CD4-positive, CD25-positive, alpha-beta regulatory T cell (primary cell): ENCODE measurements around the gene GSTCD. TPM values are rescaled to one million over a fixed set of nuclear protein-coding genes. Genes with fewer than 3 reads are reported as not detected.
"Not testable (repeated sequence)": the region's sequence is repeated elsewhere in the genome, so short reads cannot be mapped to it uniquely, and the experiment has no call there.

ENCODE experiments used
- ATAC-seq, 2 donors: fragments of 150-1000 bp; cut with Tn5 transposase; one replicate each; pipeline ENCODE4 v1.10.0; 2021; ENCODE audit warnings: low read depth in 2 of 2, moderate number of reproducible peaks in 2 of 2, moderate library complexity in 1 of 2
- DNase-seq, 3 donors: peaks; one replicate each; pipeline versions ENCODE4 v3.0.0 to v3.0.0-alpha.2; 2012 to 2022; ENCODE audit warnings: mixed read lengths in 1 of 3
- H3K27ac ChIP-seq: one replicate; pipeline ENCODE4 v1.7.0; 2013; ENCODE audit warnings: mild to moderate bottlenecking, low read length; ENCODE audit not compliant: insufficient read depth, poor library complexity, severe bottlenecking
- H3K27me3 ChIP-seq: one replicate; pipeline ENCODE4 v1.7.0; 2013; ENCODE audit warnings: low read length; ENCODE audit not compliant: control insufficient read depth, insufficient read depth
- H3K36me3 ChIP-seq: one replicate; pipeline ENCODE4 v1.7.0; 2013; ENCODE audit warnings: mild to moderate bottlenecking, low read length, moderate library complexity; ENCODE audit not compliant: control insufficient read depth, insufficient read depth
- H3K4me1 ChIP-seq: 2 replicates; pipeline ENCODE4 v1.7.0; 2013; ENCODE audit warnings: mild to moderate bottlenecking, low read length; ENCODE audit not compliant: insufficient read depth, control insufficient read depth, poor library complexity, severe bottlenecking
- H3K4me3 ChIP-seq: one replicate; pipeline ENCODE4 v1.7.0; 2013; ENCODE audit warnings: low read depth, mild to moderate bottlenecking, low read length, moderate library complexity
- H3K9me3 ChIP-seq, 2 experiments: 1 replicate in 1 of 2; 2 replicates in 1 of 2; pipeline ENCODE4 v1.7.0; 2013; ENCODE audit warnings: low read length in 2 of 2, mild to moderate bottlenecking in 1 of 2, moderate library complexity in 1 of 2; ENCODE audit not compliant: control insufficient read depth in 2 of 2
- H3K27ac Mint-ChIP-seq, 3 donors: one replicate each; pipeline ENCODE4 v1.8.0; 2020 to 2022; ENCODE audit warnings: mild to moderate bottlenecking in 3 of 3, mixed read lengths in 3 of 3, moderate library complexity in 2 of 3
- H3K27me3 Mint-ChIP-seq: one replicate; pipeline ENCODE4 v1.8.0; 2022; ENCODE audit warnings: mild to moderate bottlenecking, mixed read lengths
- H3K36me3 Mint-ChIP-seq: one replicate; pipeline ENCODE4 v1.8.0; 2020; ENCODE audit warnings: mixed read lengths
- H3K4me1 Mint-ChIP-seq, 4 donors: one replicate each; pipeline ENCODE4 v1.8.0; 2020 to 2022; ENCODE audit warnings: mixed read lengths in 4 of 4, mild to moderate bottlenecking in 1 of 4
- H3K4me3 Mint-ChIP-seq, 4 donors: one replicate each; pipeline ENCODE4 v1.8.0; 2020 to 2022; ENCODE audit warnings: mild to moderate bottlenecking in 4 of 4, mixed read lengths in 4 of 4, moderate library complexity in 3 of 4
- H3K9me3 Mint-ChIP-seq, 7 donors: one replicate each; pipeline ENCODE4 v1.8.0; 2020 to 2022; ENCODE audit warnings: mixed read lengths in 7 of 7, mild to moderate bottlenecking in 3 of 7, moderate library complexity in 2 of 7
- polyA plus RNA-seq, 4 donors: library from polyadenylated mRNA; unstranded; fragments of 300-500 nt; fragmentation: Illumina TruSeq; gene quantifications; one replicate each; pipeline ENCODE4 v1.2.3, GENCODE V29; 2021
- total RNA-seq: library from RNA; stranded (reverse); gene quantifications from one replicate; pipeline ENCODE4 v1.2.3, GENCODE V29; 2022

Gene GSTCD
- total and polyA plus RNA-seq, 5 donors from 2014 or later, result 1.6 to 4.4 (median 2.5) TPM

GRCh38 chr4:105755375-105755774 lies 46.8 kb downstream of the GSTCD start:
- no peaks in the 10 kb centered on the region for H3K9me3 ChIP-seq
- ATAC-seq (no peak), DNase-seq (no peak)
- H3K27ac ChIP-seq, result no peak overlapping the region
- no peaks in the 10 kb centered on the region for H3K27me3 ChIP-seq
- no peaks in the 10 kb centered on the region for H3K4me1 ChIP-seq
- no peaks in the 10 kb centered on the region for H3K36me3 ChIP-seq
- H3K4me1 Mint-ChIP-seq, result peaks cover 0 to 10% (median 0%) of the 10 kb centered on the region in 4 donors
- peaks cover 6% of the 10 kb centered on the region for H3K36me3 Mint-ChIP-seq
- H3K4me3 Mint-ChIP-seq, result no peak overlapping the region
- no peak overlapping the region for H3K27ac Mint-ChIP-seq
- no peaks in the 10 kb centered on the region for H3K27me3 Mint-ChIP-seq
- H3K9me3 Mint-ChIP-seq, result no peaks in the 10 kb centered on the region
- H3K4me3 ChIP-seq, result no peak overlapping the region

- no peaks in the 10 kb centered on the region for H3K27me3 Mint-ChIP-seq
- ATAC-seq (no peak), DNase-seq (no peak)
- no peaks in the 10 kb centered on the region for H3K9me3 ChIP-seq
- no peaks in the 10 kb centered on the region for H3K36me3 ChIP-seq
- no peak overlapping the region for H3K27ac Mint-ChIP-seq
- H3K4me3 ChIP-seq, result no peak overlapping the region
- no peak overlapping the region for H3K27ac ChIP-seq
- H3K4me1 Mint-ChIP-seq, result peaks cover 0 to 4% (median 0%) of the 10 kb centered on the region in 4 donors
- H3K36me3 Mint-ChIP-seq, result peaks cover 6% of the 10 kb centered on the region
- H3K4me3 Mint-ChIP-seq, result no peak overlapping the region
- H3K27me3 ChIP-seq, result no peaks in the 10 kb centered on the region
- no peaks in the 10 kb centered on the region for H3K4me1 ChIP-seq
- no peaks in the 10 kb centered on the region for H3K9me3 Mint-ChIP-seq
Observed at GRCh38 chr4:105758958-105759357, 50.4 kb downstream of the GSTCD start.

DNA sequence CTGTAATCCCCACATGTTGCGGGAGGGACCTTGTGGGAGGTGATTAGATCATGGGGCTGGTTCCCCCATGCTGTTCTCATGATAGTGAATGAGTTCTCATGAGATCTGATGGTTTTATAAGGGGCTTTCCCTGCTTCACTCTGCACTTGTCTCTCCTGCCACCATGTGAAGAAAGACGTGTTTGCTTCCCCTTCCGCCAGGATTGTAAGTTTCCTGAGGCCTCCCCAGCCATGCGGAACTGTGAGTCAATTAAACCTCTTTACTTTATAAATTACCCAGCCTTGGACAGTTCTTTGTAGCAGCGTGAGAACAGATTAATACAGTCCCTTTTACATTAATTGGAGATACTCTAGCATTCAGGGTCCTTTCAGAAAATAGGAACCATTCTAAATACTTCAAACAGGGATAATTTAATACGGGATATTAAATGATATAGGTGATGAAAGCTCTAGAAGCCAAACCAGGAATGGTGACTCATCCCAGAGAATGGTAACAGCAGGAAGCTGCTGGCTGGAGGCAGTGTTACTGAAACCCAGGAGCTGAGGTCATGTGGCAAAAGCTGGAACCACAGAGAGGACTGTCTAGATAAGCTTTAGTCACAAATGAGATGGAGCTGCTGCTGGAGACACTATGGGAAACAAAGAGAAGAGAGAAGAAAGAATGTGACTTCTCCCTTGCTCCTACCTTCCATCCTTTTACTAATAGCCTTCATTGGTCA lies 57.3 kb downstream of the GSTCD start:
- DNase-seq, result no peak
- H3K4me1 Mint-ChIP-seq, result no peaks in the 10 kb centered on the region

DNA sequence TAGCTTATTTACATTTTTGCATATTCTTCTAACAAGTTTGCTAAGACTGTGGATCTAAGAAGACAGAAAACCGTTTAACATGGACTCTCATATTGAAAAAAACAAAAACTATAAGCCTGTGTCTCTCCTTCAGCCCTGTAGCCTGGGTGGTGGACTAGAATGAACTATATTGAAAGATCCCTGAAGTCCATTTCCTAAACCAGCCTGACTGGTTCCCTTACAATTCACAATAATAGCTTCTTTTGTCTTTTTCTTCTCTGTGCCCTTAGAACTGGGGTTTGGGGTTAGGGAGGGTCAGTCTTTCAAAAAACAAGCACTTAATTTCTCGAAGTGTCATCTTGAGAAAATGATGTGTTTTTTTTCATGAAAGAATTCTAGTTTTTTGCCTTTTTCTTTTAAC lies 59.0 kb downstream of the GSTCD start:
- Mint-ChIP-seq H3K4me3 (no peak overlapping the region), H3K4me1 (no peaks in the 10 kb centered on the region), H3K27me3 (no peaks in the 10 kb centered on the region), H3K36me3 (no peaks in the 10 kb centered on the region), H3K9me3 (peaks cover 0 to 7% (median 2%) of the 10 kb centered on the region in 7 donors), H3K27ac (no peak overlapping the region)
- ATAC-seq (no peak), DNase-seq (no peak)
- no peaks in the 10 kb centered on the region for H3K27me3 ChIP-seq
- no peaks in the 10 kb centered on the region for H3K4me1 ChIP-seq
- H3K4me3 ChIP-seq, result no peak overlapping the region
- no peak overlapping the region for H3K27ac ChIP-seq
- no peaks in the 10 kb centered on the region for H3K36me3 ChIP-seq
- H3K9me3 ChIP-seq, result no peaks in the 10 kb centered on the region

More for the DNA sequence above, 57.3 kb downstream of the GSTCD start:
- H3K27me3 Mint-ChIP-seq, result no peaks in the 10 kb centered on the region
- H3K4me3 ChIP-seq, result no peak overlapping the region
- no peak overlapping the region for H3K27ac ChIP-seq
- no peaks in the 10 kb centered on the region for H3K36me3 Mint-ChIP-seq
- peaks cover 0 to 5% (median 0%) of the 10 kb centered on the region in 7 donors for H3K9me3 Mint-ChIP-seq
- ATAC-seq, result no peak
- no peak overlapping the region for H3K27ac Mint-ChIP-seq
- no peaks in the 10 kb centered on the region for H3K9me3 ChIP-seq
- H3K4me3 Mint-ChIP-seq, result no peak overlapping the region
- no peaks in the 10 kb centered on the region for H3K27me3 ChIP-seq
- H3K36me3 ChIP-seq, result no peaks in the 10 kb centered on the region
- H3K4me1 ChIP-seq, result no peaks in the 10 kb centered on the region

DNA sequence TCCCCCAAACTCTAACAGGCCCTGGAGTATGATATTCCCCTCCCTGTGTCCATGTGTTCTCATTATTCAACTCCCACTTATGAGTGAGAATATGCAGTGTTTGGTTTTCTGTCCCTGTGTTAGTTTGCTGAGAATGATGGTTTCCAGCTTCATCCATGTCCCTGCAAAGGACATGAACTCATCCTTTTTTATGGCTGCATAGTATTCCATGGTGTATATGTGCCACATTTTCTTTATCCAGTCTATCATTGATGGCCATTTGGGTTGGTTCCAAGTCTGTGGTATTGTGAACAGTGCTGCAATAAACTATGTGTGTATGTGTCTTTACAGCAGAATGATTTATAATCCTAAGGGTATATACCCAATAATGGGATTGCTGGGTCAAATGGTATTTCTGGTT lies 61.9 kb downstream of the GSTCD start:
- not testable (repeated sequence) for H3K4me3 ChIP-seq, H3K9me3 ChIP-seq, ATAC-seq, H3K27me3 Mint-ChIP-seq, H3K4me1 Mint-ChIP-seq, H3K27ac ChIP-seq, H3K27me3 ChIP-seq, H3K36me3 ChIP-seq, DNase-seq, H3K4me1 ChIP-seq, H3K4me3 Mint-ChIP-seq, H3K27ac Mint-ChIP-seq
- H3K9me3 Mint-ChIP-seq, result peaks cover 0 to 14% (median 3%) of the 10 kb centered on the region in 7 donors
- peaks cover 13% of the 10 kb centered on the region for H3K36me3 Mint-ChIP-seq

DNA sequence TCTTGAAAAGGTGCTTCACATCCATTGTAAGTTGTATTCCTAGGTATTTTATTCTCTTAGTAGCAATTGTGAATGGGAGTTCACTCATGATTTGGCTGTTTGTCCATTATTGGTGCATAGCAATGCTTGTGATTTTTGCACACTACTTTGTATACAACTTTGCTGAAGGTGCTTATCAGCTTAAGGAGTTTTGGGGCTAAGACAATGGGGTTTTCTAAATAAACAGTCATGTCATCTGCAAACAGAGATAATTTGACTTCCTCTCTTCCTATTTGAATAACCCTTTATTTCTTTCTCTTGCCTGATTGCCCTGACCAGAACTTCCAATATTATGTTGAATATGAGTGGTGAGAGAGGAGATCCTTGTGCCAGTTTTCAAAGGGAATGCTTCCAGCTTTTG lies 63.5 kb downstream of the GSTCD start:
- H3K27me3 ChIP-seq, H3K27me3 Mint-ChIP-seq, H3K27ac Mint-ChIP-seq, H3K9me3 ChIP-seq, DNase-seq, H3K4me1 Mint-ChIP-seq, H3K36me3 ChIP-seq, H3K4me1 ChIP-seq, H3K4me3 Mint-ChIP-seq, H3K27ac ChIP-seq, H3K4me3 ChIP-seq, ATAC-seq: not testable (repeated sequence)
- H3K9me3 Mint-ChIP-seq, result peaks cover 0 to 14% (median 2%) of the 10 kb centered on the region in 7 donors
- H3K36me3 Mint-ChIP-seq, result peaks cover 14% of the 10 kb centered on the region

GRCh38 chr4:105775760-105776415 lies 67.3 kb downstream of the GSTCD start:
- H3K36me3 Mint-ChIP-seq, result peaks cover 14% of the 10 kb centered on the region

DNA sequence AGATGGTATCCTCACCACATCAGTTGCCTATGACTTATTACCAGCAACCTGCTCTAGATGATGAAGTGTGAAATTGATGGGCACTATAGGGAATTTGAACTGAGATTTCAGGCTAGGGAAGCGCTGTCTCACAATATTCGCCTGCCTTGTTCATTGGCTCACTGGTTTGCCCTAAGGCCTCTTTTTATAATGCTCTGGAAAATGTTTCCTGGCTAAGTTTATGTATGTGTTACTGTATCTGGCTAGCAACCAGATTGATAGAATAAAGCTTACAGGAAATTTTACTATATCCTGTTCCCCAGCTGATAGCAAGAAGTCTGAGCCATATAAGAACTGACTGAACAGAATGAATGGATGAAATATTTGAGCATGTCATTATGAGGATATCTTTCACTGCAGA lies 71.6 kb downstream of the GSTCD start:
- H3K9me3 ChIP-seq, result no peaks in the 10 kb centered on the region
- Mint-ChIP-seq H3K27me3 (no peaks in the 10 kb centered on the region), H3K27ac (no peak overlapping the region), H3K9me3 (no peaks in the 10 kb centered on the region), H3K4me1 (peaks cover 0 to 8% (median 1%) of the 10 kb centered on the region in 4 donors), H3K36me3 (peaks cover 4% of the 10 kb centered on the region), H3K4me3 (no peak overlapping the region)
- H3K27me3 ChIP-seq, result no peaks in the 10 kb centered on the region
- H3K36me3 ChIP-seq, result no peaks in the 10 kb centered on the region
- ATAC-seq, result no peak
- no peak overlapping the region for H3K27ac ChIP-seq
- no peak overlapping the region for H3K4me3 ChIP-seq
- no peaks in the 10 kb centered on the region for H3K4me1 ChIP-seq
- no peak for DNase-seq

More at GRCh38 chr4:105775760-105776415, 67.3 kb downstream of the GSTCD start:
- H3K4me3 ChIP-seq, H3K27ac ChIP-seq, DNase-seq, H3K4me1 Mint-ChIP-seq, H3K27ac Mint-ChIP-seq, H3K4me1 ChIP-seq, H3K36me3 ChIP-seq, ATAC-seq, H3K9me3 ChIP-seq, H3K4me3 Mint-ChIP-seq, H3K27me3 ChIP-seq, H3K27me3 Mint-ChIP-seq: not testable (repeated sequence)
- peaks cover 0 to 12% (median 2%) of the 10 kb centered on the region in 7 donors for H3K9me3 Mint-ChIP-seq
